GM06990 (cell line): ENCODE data around the gene PATJ.
"Not testable (repeated sequence)": the region's sequence is repeated elsewhere in the genome, so short reads cannot be mapped to it uniquely, and the experiment has no call there.

Experiments used
- DNase-seq: peaks from one replicate; pipeline ENCODE4 v3.0.0-alpha.2; 2011; ENCODE audit not compliant: insufficient read length; ENCODE audit errors: extremely low read depth
- H3K27me3 ChIP-seq: replicated peaks from 2 replicates; pipeline ENCODE4 v1.6.0; 2011; ENCODE audit warnings: low read length; ENCODE audit not compliant: control insufficient read depth, insufficient read depth
- H3K36me3 ChIP-seq: 2 replicates; pipeline ENCODE4 v1.5.1; 2011; ENCODE audit warnings: low read length; ENCODE audit not compliant: control insufficient read depth, insufficient read depth
- H3K4me3 ChIP-seq: replicated peaks from 2 replicates; pipeline ENCODE4 v1.5.1; 2011; ENCODE audit warnings: low read depth, mild to moderate bottlenecking, control low read depth, low read length
- TF ChIP-seq, protein P1 (sequence below): IDR thresholded peaks from 2 replicates; pipeline ENCODE4 v1.5.1; 2011; ENCODE audit warnings: low read length, control low read depth, mild to moderate bottlenecking, inconsistent platforms; ENCODE audit not compliant: insufficient read depth, poor library complexity, severe bottlenecking

Gene PATJ

DNA sequence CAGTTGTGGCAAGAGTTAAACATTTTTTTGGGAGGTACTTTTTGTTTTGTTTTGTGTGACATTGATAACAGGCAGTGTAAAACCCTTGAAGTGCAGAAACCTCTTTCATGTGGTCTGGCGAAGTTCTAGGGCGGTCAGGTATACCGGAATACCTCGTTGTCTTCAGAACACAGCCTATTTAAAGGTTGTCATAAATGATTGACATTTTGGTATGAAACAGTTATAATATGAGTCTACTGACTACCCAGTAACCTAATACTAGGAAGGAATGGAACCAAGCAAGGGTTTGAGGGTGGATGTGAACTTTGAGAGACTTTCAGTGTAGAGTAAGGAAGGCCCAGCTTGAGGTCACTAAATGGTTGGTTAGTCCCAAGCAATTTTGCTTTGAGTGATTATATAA is 40.5 kb downstream of the PATJ start:
- H3K36me3 ChIP-seq = no peaks in the 10 kb centered on the region
- TF ChIP-seq, protein P1, sequence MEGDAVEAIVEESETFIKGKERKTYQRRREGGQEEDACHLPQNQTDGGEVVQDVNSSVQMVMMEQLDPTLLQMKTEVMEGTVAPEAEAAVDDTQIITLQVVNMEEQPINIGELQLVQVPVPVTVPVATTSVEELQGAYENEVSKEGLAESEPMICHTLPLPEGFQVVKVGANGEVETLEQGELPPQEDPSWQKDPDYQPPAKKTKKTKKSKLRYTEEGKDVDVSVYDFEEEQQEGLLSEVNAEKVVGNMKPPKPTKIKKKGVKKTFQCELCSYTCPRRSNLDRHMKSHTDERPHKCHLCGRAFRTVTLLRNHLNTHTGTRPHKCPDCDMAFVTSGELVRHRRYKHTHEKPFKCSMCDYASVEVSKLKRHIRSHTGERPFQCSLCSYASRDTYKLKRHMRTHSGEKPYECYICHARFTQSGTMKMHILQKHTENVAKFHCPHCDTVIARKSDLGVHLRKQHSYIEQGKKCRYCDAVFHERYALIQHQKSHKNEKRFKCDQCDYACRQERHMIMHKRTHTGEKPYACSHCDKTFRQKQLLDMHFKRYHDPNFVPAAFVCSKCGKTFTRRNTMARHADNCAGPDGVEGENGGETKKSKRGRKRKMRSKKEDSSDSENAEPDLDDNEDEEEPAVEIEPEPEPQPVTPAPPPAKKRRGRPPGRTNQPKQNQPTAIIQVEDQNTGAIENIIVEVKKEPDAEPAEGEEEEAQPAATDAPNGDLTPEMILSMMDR = no peak
- no peaks in the 10 kb centered on the region for H3K27me3 ChIP-seq
- DNase-seq = peak; percentile 3
- H3K4me3 ChIP-seq = no peak overlapping the region

DNA sequence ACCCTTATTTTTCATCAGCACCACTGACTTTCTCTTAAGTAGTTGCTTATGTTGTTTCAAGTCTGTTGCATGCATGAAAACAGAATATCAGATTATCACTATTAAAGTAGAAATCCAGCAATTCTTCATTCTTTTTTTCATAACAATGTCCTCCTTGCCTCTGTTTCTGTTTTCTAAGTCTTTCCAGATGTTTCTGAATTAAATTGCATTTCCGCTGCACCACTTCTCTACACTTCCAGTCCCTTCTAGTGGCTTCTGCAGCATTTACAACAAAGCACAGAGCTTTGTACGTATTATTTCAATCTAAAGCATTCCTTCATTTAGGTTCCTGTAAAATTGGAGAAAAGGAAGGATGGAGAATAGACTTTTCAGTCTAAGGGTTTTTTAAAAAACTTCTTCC is 42.4 kb downstream of the PATJ start:
- H3K36me3 ChIP-seq = no peaks in the 10 kb centered on the region
- no peaks in the 10 kb centered on the region for H3K27me3 ChIP-seq
- no peak for DNase-seq
- no peak overlapping the region for H3K4me3 ChIP-seq
- TF ChIP-seq, protein P1 = no peak

DNA sequence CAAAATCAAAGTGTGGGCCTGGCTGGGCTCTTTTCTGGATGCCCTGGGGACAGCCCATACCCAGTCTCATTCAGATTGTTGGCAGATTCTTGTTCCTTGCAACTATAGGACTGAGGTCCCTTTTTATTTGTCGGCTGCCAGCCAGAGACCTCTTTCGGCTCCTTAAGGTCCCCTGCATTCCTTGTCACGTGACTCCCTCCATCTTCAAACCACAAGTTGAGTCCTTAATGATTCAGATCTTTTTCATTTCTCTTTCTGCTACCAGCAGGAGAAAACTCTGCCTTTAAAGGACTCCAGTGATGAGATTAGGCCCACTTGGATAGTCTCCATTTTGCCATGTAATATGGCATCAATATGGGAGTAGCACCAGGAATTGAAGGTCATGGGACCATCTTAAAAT is 48.6 kb downstream of the PATJ start:
- DNase-seq = no peak
- TF ChIP-seq, protein P1 = no peak
- no peak overlapping the region for H3K4me3 ChIP-seq
- H3K27me3 ChIP-seq = no peaks in the 10 kb centered on the region
- H3K36me3 ChIP-seq = no peaks in the 10 kb centered on the region

DNA sequence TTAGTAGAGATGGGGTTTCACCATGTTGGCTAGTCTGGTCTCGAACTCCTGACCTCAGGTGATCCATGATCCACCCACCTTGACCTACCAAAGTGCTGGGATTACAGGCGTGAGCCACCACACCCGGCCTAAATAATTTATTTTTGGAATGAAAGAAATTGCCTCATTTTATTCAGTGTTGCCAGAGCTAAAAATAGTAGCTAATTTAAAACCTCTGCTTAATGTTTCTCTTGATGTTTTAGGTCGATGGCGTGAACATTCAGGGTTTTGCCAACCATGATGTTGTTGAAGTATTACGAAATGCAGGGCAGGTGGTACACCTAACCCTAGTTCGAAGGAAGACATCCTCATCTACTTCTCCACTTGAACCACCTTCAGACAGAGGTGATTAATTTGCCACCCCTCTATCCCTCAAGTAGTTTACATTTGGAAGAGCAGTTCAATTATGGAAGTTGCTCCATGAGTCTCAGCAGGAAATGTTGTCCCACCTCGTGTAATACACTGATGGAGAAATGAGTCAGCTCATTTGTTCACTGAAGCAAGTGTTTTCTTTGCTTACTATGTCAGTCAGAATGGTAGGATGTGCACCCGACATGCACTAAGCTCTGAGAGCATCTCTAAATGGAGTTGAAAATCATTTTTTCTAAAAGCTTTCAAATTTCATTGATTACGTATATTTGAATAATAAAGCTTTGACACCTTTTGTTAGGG is 54.9 kb downstream of the PATJ start:
- Histone ChIP-seq H3K36me3 (no peaks in the 10 kb centered on the region), H3K4me3 (no peak overlapping the region), H3K27me3 (no peaks in the 10 kb centered on the region)
- TF ChIP-seq, protein P1 = no peak
- no peak for DNase-seq

DNA sequence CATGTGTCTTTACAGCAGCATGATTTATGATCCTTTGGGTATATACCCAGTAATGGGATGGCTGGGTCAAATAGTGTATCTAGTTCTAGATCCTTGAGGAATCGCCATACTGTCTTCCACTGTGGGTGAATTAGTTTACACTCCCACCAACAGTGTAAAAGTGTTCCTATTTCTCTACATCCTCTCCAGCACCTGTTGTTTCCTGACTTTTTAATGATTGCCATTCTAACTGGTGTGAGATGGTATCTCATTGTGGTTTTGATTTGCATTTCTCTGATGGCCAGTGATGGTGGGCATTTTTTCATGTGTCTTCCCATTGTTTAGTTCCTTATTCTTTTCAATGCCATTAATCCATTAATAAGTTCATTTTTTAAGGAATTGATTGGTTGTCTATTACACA is 58.8 kb downstream of the PATJ start:
- H3K27me3 ChIP-seq, H3K36me3 ChIP-seq, DNase-seq, H3K4me3 ChIP-seq: not testable (repeated sequence)

DNA sequence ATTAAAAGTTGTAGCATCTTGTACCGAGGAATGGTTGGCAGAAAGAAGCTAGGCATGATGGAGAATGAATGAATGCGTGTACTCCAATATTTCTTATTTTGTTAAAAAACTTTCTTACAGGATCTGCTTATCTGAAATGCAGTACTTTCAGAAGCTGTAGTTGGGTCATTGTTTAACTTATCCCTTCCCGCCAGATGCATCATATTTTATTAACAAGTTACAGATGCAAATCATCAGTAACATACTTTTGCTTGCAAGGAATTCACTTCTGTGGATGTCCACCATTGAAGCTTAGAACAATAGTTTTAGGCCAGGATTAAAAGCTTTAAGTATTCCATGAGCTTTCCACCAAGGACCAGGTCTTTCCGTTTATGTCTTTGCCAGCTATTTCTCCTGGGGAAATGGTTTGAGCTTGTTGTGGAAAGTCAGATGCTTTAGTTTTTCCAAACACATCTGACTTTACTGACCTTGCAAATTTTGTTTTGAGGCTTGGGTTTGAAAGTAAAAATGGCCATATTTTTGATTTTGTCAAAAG is 65.4 kb downstream of the PATJ start:
- Histone ChIP-seq H3K27me3 (no peaks in the 10 kb centered on the region), H3K4me3 (no peak overlapping the region), H3K36me3 (no peaks in the 10 kb centered on the region)
- TF ChIP-seq, protein P1 = no peak
- no peak for DNase-seq
